ENCODE data around the gene NUPR1. TPM values are rescaled to one million over a fixed set of nuclear protein-coding genes. Genes with fewer than 3 reads are reported as not detected.
"Not testable (repeated sequence)": the region's sequence is repeated elsewhere in the genome, so short reads cannot be mapped to it uniquely, and the experiment has no call there.

The NUPR1 gene
- total RNA-seq, 1 donor from 2014 or later = 124 TPM

GRCh38 chr16:28494121-28494851 is 44.5 kb downstream of the NUPR1 start, which contains the start of gene APOBR:
Gene APOBR (plus strand): TSS chr16:28494643. CDS start chr16:28494682, 39 bp downstream.
- Mint-ChIP-seq H3K36me3 (ENCODE audit: unreplicated experiment) (peaks cover 1% of the 10 kb centered on the region), H3K27me3 (ENCODE audit: unreplicated experiment) (no peaks in the 10 kb centered on the region), H3K4me3 (ENCODE audit: unreplicated experiment) (no peak within 1 kb of the TSS), H3K4me1 (ENCODE audit: unreplicated experiment) (peaks cover 5% of the 10 kb centered on the region), H3K9me3 (ENCODE audit: unreplicated experiment) (no peaks in the 10 kb centered on the region), H3K27ac (ENCODE audit: unreplicated experiment) (no peak within 1 kb of the TSS)
- DNase-seq (ENCODE audit: extremely low spot score, unreplicated experiment) = no peak
- TF ChIP-seq, protein P1, sequence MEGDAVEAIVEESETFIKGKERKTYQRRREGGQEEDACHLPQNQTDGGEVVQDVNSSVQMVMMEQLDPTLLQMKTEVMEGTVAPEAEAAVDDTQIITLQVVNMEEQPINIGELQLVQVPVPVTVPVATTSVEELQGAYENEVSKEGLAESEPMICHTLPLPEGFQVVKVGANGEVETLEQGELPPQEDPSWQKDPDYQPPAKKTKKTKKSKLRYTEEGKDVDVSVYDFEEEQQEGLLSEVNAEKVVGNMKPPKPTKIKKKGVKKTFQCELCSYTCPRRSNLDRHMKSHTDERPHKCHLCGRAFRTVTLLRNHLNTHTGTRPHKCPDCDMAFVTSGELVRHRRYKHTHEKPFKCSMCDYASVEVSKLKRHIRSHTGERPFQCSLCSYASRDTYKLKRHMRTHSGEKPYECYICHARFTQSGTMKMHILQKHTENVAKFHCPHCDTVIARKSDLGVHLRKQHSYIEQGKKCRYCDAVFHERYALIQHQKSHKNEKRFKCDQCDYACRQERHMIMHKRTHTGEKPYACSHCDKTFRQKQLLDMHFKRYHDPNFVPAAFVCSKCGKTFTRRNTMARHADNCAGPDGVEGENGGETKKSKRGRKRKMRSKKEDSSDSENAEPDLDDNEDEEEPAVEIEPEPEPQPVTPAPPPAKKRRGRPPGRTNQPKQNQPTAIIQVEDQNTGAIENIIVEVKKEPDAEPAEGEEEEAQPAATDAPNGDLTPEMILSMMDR (IDR thresholded peaks at IDR 0.05) = no peak

- TF ChIP-seq, protein P1 (IDR thresholded peaks at IDR 0.05) = no peak
- Mint-ChIP-seq H3K4me3 (ENCODE audit: unreplicated experiment) (peak overlapping the region; percentile 95), H3K27ac (ENCODE audit: unreplicated experiment) (peak overlapping the region; percentile 100), H3K4me1 (ENCODE audit: unreplicated experiment) (peaks cover 5% of the 10 kb centered on the region), H3K9me3 (ENCODE audit: unreplicated experiment) (no peaks in the 10 kb centered on the region), H3K36me3 (ENCODE audit: unreplicated experiment) (peaks cover 5% of the 10 kb centered on the region), H3K27me3 (ENCODE audit: unreplicated experiment) (no peaks in the 10 kb centered on the region)
- no peak for DNase-seq (ENCODE audit: extremely low spot score, unreplicated experiment)
Measured at GRCh38 chr16:28492511-28492910, 46.3 kb downstream of the NUPR1 start.

- Mint-ChIP-seq H3K9me3 (ENCODE audit: unreplicated experiment) (no peaks in the 10 kb centered on the region), H3K4me3 (ENCODE audit: unreplicated experiment) (peak within 1 kb of the TSS; percentile 95), H3K36me3 (ENCODE audit: unreplicated experiment) (peaks cover 8% of the 10 kb centered on the region), H3K27me3 (ENCODE audit: unreplicated experiment) (no peaks in the 10 kb centered on the region), H3K27ac (ENCODE audit: unreplicated experiment) (peak within 1 kb of the TSS; percentile 100), H3K4me1 (ENCODE audit: unreplicated experiment) (peaks cover 5% of the 10 kb centered on the region)
- peak; percentile 95 for DNase-seq (ENCODE audit: extremely low spot score, unreplicated experiment)
- TF ChIP-seq, protein P1 (IDR thresholded peaks at IDR 0.05) = no peak
Measured at GRCh38 chr16:28491970-28492474, 46.8 kb downstream of the NUPR1 start, which contains the start of gene CLN3. Gene CLN3 (minus strand): TSS chr16:28492074. CDS start chr16:28491759, 315 bp downstream.

GRCh38 chr16:28491230-28491969 is 47.4 kb downstream of the NUPR1 start:
- Mint-ChIP-seq H3K4me3 (ENCODE audit: unreplicated experiment) (peak overlapping the region; percentile 95), H3K36me3 (ENCODE audit: unreplicated experiment) (peaks cover 9% of the 10 kb centered on the region), H3K27me3 (ENCODE audit: unreplicated experiment) (no peaks in the 10 kb centered on the region), H3K4me1 (ENCODE audit: unreplicated experiment) (peaks cover 5% of the 10 kb centered on the region), H3K27ac (ENCODE audit: unreplicated experiment) (peak overlapping the region; percentile 100), H3K9me3 (ENCODE audit: unreplicated experiment) (no peaks in the 10 kb centered on the region)
- TF ChIP-seq, protein P1 (IDR thresholded peaks at IDR 0.05) = peak; percentile 41
- no peak for DNase-seq (ENCODE audit: extremely low spot score, unreplicated experiment)

DNA sequence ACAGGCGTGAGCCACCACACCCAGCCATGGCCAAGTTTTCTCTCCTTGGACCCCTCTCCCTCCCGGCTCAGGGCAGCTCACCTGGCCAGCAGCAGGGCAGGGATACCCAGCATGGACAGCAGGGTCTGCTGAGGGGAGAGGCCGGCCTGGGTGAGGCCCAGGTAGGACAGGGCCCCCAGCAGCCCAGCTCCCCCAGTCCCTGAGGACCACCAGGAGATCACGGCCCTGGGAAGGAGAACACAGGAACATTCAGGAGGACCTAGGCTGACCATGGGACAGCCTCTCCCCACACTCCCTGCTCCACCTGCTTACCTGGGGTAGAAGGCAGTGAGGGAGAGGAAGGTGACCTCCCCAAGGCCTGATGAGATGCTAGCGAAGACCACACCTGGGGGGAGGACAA is 52.5 kb downstream of the NUPR1 start:
- Mint-ChIP-seq H3K27me3 (ENCODE audit: unreplicated experiment) (no peaks in the 10 kb centered on the region), H3K36me3 (ENCODE audit: unreplicated experiment) (peaks cover 14% of the 10 kb centered on the region), H3K27ac (ENCODE audit: unreplicated experiment) (no peak overlapping the region), H3K4me1 (ENCODE audit: unreplicated experiment) (peaks cover 2% of the 10 kb centered on the region), H3K4me3 (ENCODE audit: unreplicated experiment) (no peak overlapping the region), H3K9me3 (ENCODE audit: unreplicated experiment) (no peaks in the 10 kb centered on the region)
- TF ChIP-seq, protein P1 (IDR thresholded peaks at IDR 0.05) = no peak
- no peak for DNase-seq (ENCODE audit: extremely low spot score, unreplicated experiment)

GRCh38 chr16:28483361-28483760 is 55.4 kb downstream of the NUPR1 start:
- not testable (repeated sequence) for H3K9me3 Mint-ChIP-seq (ENCODE audit: unreplicated experiment); DNase-seq (ENCODE audit: extremely low spot score, unreplicated experiment)
- peaks cover 14% of the 10 kb centered on the region for H3K36me3 Mint-ChIP-seq (ENCODE audit: unreplicated experiment)

More at GRCh38 chr16:28483361-28483760, 55.4 kb downstream of the NUPR1 start:
- H3K27me3 Mint-ChIP-seq (ENCODE audit: unreplicated experiment); H3K4me1 Mint-ChIP-seq (ENCODE audit: unreplicated experiment); H3K27ac Mint-ChIP-seq (ENCODE audit: unreplicated experiment); H3K4me3 Mint-ChIP-seq (ENCODE audit: unreplicated experiment): not testable (repeated sequence)
